Parathyroid adenoma (tissue), 2 donors: ENCODE results near the gene ZNF282.

Experiments used
- H2AFZ ChIP-seq: fragments of 300-600 bp; sonication (generic); one replicate; pipeline ENCODE4 v1.7.0; 2017; ENCODE audit warnings: antibody characterized with exemption, mild to moderate bottlenecking
- H3K27ac ChIP-seq: fragments of 300-600 bp; sonication (generic); one replicate; pipeline ENCODE4 v1.7.0; 2017
- H3K27me3 ChIP-seq: fragments of 300-600 bp; sonication (generic); one replicate; pipeline ENCODE4 v1.7.0; 2017; ENCODE audit warnings: low read length; ENCODE audit not compliant: control insufficient read depth, insufficient read depth
- H3K36me3 ChIP-seq: fragments of 300-600 bp; sonication (generic); one replicate; pipeline ENCODE4 v1.7.0; 2017; ENCODE audit warnings: low read length; ENCODE audit not compliant: control insufficient read depth, insufficient read depth
- H3K4me1 ChIP-seq: fragments of 300-600 bp; sonication (generic); one replicate; pipeline ENCODE4 v1.7.0; 2017; ENCODE audit warnings: control low read depth
- H3K4me2 ChIP-seq: fragments of 300-600 bp; sonication (generic); one replicate; pipeline ENCODE4 v1.7.0; 2017; ENCODE audit warnings: low read length
- H3K4me3 ChIP-seq: fragments of 300-600 bp; sonication (generic); one replicate; pipeline ENCODE4 v1.7.0; 2017; ENCODE audit warnings: low read depth, low read length
- H3K79me2 ChIP-seq: fragments of 300-600 bp; sonication (generic); one replicate; pipeline ENCODE4 v1.7.0; 2017; ENCODE audit warnings: control low read depth
- H3K9ac ChIP-seq: fragments of 300-600 bp; sonication (generic); one replicate; pipeline ENCODE4 v1.7.0; 2017; ENCODE audit warnings: mild to moderate bottlenecking
- H3K9me3 ChIP-seq: fragments of 300-600 bp; sonication (generic); one replicate; pipeline ENCODE4 v1.7.0; 2017; ENCODE audit warnings: low read length; ENCODE audit not compliant: control insufficient read depth
- CTCF ChIP-seq: fragments of 300-600 bp; sonication (generic); IDR thresholded peaks from one replicate; pipeline ENCODE4 v1.7.0; 2017; ENCODE audit warnings: antibody characterized with exemption, mild to moderate bottlenecking
- donor health status: primary hyperparathyroidism.

The ZNF282 gene

GRCh38 chr7:149237502-149237901 is 42.2 kb downstream of the ZNF282 start:
- Histone ChIP-seq H3K27ac (no peak overlapping the region), H3K79me2 (peaks cover 25% of the 10 kb centered on the region), H3K4me3 (no peak overlapping the region), H2AFZ (no peak overlapping the region), H3K4me2 (no peak overlapping the region), H3K27me3 (no peaks in the 10 kb centered on the region), H3K36me3 (no peaks in the 10 kb centered on the region), H3K9me3 (no peaks in the 10 kb centered on the region), H3K4me1 (peaks cover 2% of the 10 kb centered on the region), H3K9ac (no peak overlapping the region)
- TF ChIP-seq CTCF: no peak

- H3K27ac ChIP-seq: no peak overlapping the region
- peaks cover 30% of the 10 kb centered on the region for H3K79me2 ChIP-seq
- peaks cover 2% of the 10 kb centered on the region for H3K4me1 ChIP-seq
- H3K4me3 ChIP-seq: no peak overlapping the region
- H3K36me3 ChIP-seq: no peaks in the 10 kb centered on the region
- TF ChIP-seq CTCF: no peak
- H2AFZ ChIP-seq: no peak overlapping the region
- H3K9me3 ChIP-seq: no peaks in the 10 kb centered on the region
- no peak overlapping the region for H3K9ac ChIP-seq
- no peak overlapping the region for H3K4me2 ChIP-seq
- no peaks in the 10 kb centered on the region for H3K27me3 ChIP-seq
These were observed 42.7 kb downstream of the ZNF282 start for GRCh38 chr7:149238051-149238450.

- peak within 1 kb of the TSS; percentile 63 for H3K4me2 ChIP-seq
- peak within 1 kb of the TSS; percentile 22 for H3K27ac ChIP-seq
- H2AFZ ChIP-seq: peak within 1 kb of the TSS; percentile 66
These were observed 44.2 kb downstream of the ZNF282 start, which contains the start of gene ZNF212 for GRCh38 chr7:149239345-149240143. TSS of gene ZNF212 (plus strand) at chr7:149239651. CDS start at chr7:149239779, 128 bp downstream.

GRCh38 chr7:149240637-149241036 is 45.3 kb downstream of the ZNF282 start:
- peaks cover 30% of the 10 kb centered on the region for H3K79me2 ChIP-seq
- no peak for TF ChIP-seq CTCF
- no peak overlapping the region for H3K27ac ChIP-seq
- peaks cover 2% of the 10 kb centered on the region for H3K4me1 ChIP-seq
- no peaks in the 10 kb centered on the region for H3K36me3 ChIP-seq
- no peaks in the 10 kb centered on the region for H3K27me3 ChIP-seq
- peak overlapping the region; percentile 37 for H3K4me2 ChIP-seq
- H3K9ac ChIP-seq: no peak overlapping the region
- no peak overlapping the region for H2AFZ ChIP-seq
- peak overlapping the region; percentile 35 for H3K4me3 ChIP-seq
- H3K9me3 ChIP-seq: no peaks in the 10 kb centered on the region

More at GRCh38 chr7:149239345-149240143, 44.2 kb downstream of the ZNF282 start, which contains the start of gene ZNF212:
- peak within 1 kb of the TSS; percentile 89 for H3K4me3 ChIP-seq
- no peaks in the 10 kb centered on the region for H3K27me3 ChIP-seq
- H3K36me3 ChIP-seq: no peaks in the 10 kb centered on the region
- peaks cover 2% of the 10 kb centered on the region for H3K4me1 ChIP-seq
- peak within 1 kb of the TSS; percentile 31 for H3K9ac ChIP-seq
- H3K9me3 ChIP-seq: no peaks in the 10 kb centered on the region
- peaks cover 30% of the 10 kb centered on the region for H3K79me2 ChIP-seq
- peak; percentile 87 for TF ChIP-seq CTCF
